HG03354 (cell line): ENCODE data around the gene CYCS.
"Not testable (repeated sequence)": the region's sequence is repeated elsewhere in the genome, so short reads cannot be mapped to it uniquely, and the experiment has no call there.

Experiments used
- ATAC-seq: cut with Tn5 transposase; IDR thresholded peaks from one replicate; pipeline ENCODE4 v1.9.1; 2021; ENCODE audit warnings: mild to moderate bottlenecking; ENCODE audit not compliant: unreplicated experiment, poor library complexity, severe bottlenecking

CYCS gene

DNA sequence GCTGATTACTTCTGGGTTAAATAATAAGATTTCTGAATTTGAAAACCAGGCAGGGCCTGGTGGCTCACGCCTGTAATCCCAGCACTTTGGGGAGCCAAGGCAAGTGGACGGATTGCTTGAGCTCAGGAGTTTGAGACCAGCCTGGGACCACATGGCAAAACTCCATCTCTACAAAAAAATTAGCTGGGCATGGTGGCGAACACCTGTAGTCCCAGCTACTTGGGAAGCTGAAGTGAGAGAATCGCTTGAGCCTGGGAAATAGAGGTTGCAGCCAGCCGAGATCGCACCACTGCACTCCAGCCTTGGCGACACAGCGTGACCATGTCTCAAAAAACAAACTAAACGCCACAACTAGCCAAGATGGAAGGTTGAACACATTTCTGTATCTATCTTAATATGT lies 3.5 kb downstream of the CYCS start:
- ATAC-seq = no peak

DNA sequence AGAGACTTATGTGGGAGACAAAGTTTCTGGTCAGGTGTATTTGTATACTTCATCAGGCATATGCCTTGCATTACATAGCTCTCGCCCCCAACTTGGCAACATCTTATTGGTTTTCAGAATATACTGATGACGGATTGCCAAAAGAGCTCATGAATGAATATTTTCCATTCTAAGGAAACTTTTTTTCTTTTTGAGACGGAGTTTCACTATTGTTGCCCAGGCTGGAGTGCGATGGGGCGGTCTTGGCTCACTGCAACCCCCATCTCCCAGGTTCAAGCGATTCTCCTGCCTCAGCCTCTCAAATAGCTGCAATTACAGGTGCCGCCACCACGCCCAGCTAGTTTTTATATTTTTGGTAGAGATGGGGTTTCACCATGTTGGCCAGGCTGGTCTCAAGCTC lies 6.0 kb downstream of the CYCS start:
- no peak for ATAC-seq

- ATAC-seq = peak; percentile 35
Measured at GRCh38 chr7:25118048-25118753, 6.9 kb downstream of the CYCS start.

DNA sequence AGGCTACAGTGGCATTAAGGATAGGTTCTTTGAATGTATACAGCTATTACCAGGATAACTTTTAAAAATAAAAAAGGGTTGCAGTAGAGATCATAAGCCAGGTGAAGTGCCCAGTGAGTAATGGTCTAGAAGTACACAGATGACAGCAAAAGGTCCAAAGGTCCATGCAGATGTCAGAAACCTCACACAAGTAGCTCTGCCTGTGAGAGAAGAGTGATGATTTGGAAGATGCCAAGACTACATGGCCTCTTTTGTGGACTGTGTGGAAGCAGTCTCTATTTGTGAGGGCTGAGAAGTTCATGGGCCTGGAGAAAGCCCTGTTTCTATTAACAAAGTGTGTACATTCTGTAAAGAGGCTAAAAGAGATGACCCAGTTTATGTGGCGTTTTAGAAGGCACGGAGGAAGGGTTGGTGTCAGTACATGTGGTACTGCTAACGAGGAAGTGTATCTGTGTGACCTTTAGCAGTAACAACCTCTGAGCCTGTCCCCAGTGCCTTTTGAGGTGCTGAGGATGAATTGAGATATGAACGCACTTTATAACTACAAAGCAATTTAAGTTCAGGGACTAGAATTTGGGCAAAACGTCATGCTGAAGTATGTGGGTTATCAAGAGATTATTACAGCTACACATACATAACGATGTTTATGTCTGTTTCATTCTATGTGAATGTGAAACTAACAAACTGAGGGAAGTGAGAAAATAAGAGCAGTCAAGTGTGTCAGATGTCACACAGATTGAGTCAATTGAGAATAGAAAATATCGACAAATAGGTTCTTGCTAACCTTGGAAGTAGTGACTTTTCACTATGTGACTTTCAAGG lies 7.6 kb downstream of the CYCS start:
- peak; percentile 90 for ATAC-seq

GRCh38 chr7:25116621-25117020 lies 8.4 kb downstream of the CYCS start:
- no peak for ATAC-seq

GRCh38 chr7:25110514-25110913 lies 14.5 kb downstream of the CYCS start:
- ATAC-seq = not testable (repeated sequence)

DNA sequence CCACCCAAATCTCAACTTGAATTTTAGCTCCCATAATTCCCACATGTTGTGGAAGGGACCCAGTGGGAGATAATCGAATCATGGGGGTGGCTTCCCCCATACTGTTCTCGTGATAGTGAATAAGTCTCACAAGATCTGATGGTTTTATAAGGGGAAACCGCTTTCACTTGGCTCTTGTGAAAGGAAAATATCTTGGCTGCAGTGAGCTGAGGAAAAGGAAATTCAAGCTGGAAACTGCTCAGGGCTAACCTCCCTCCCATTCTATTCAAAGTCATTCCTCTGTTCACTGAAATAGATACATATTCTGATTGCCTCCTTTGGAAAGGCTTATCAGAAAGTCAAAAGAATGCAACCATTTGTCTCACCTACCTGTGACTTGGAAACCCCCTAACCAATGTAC lies 15.8 kb downstream of the CYCS start:
- ATAC-seq = no peak

DNA sequence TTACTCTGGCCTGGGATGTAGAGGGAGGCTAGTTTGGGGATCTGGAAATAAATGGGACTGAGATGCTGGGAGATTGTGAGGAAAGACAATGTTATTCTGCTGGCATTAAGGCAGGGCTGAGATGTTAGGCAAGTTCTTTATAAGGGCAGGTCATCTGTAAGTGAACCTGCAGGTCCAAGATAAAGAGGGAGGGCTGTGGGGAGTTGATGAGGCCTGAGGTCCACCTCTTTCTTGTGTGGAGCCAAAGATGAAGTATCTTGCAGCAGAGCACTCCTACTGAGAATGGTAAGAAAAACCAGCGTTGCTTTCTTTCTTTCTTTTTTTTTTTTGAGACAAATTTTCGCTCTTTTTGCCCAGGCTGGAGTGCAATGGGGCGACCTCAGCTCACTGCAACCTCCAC lies 19.1 kb downstream of the CYCS start:
- ATAC-seq = no peak

DNA sequence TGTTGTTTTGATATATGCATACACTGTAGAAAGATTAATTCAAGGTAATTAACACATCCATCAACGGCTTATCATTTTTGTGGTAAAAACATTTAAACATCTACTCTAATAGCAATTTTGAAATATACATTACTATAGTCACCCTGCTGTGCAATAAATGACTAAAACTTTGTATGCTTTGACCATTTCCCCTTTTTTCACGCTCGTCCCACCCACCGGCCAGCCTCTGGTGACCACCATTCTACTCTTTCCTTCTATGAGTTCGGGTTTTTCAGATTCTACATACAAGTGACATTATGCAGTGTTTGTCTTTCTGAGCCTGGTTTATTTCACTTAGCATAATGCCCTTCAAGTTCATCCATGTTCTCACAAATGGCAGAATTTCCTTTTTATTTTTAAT lies 21.3 kb downstream of the CYCS start:
- no peak for ATAC-seq

DNA sequence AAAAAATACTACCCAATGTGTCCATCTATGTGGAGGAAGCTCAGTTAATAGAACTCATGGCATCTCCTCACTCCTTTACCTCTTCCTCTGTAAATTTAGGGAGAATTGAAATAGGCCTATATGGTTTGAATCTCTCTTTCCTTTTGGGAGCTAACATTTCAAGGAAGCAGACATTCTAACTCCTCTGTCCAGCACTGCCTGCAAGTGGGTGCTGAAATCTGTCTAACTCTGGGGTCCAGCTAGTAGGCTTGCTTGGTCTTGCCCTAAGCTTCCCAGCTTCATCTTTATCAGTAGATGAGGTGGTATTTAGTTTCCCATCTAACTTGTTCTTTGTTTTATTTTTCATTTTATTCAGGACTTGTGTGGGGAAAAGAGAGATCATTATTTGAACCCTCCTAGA lies 23.2 kb downstream of the CYCS start:
- no peak for ATAC-seq

DNA sequence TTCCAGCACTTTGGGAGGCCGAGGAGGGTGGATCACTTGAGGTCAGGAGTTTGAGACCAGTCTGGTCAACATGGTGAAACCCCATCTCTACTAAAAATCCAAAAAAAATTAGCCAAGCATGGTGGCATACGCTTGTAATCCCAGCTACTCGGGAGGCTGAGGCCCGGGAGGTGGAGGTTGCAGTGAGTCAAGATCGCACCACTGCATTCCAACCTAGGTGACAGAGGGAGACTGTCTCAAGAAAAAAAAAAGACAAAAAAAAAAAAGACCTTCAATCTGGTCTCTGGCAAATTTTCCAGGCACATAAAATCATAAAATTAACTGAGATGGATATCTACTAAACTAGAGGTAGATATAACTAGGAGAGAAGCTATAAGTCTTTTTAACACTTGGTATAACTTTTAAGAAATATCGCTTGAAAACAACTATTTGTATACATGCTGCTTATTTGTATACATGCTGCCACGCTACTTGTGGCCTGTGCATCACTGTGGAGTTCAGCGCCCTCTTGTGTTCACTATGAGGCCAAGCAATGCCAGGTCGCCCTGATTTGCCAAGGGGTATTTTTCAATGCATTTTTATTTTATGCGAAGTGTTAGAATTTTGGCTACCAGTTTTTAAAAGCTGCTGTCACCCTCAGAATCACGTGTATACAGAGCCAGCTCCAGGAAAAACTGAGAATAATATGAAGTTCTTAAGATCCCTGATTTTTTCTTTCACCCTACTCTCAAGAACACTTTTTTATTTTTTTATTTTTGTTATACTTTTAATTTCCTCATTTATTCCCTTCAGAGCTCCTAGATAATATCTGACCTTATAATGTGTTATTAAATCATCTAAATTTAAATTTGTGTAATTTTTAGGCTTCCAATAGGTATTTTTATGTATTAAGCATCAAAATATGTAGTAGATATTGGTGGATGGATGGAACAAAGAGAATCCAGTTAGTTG lies 26.7 kb downstream of the CYCS start:
- ATAC-seq = peak; percentile 80

DNA sequence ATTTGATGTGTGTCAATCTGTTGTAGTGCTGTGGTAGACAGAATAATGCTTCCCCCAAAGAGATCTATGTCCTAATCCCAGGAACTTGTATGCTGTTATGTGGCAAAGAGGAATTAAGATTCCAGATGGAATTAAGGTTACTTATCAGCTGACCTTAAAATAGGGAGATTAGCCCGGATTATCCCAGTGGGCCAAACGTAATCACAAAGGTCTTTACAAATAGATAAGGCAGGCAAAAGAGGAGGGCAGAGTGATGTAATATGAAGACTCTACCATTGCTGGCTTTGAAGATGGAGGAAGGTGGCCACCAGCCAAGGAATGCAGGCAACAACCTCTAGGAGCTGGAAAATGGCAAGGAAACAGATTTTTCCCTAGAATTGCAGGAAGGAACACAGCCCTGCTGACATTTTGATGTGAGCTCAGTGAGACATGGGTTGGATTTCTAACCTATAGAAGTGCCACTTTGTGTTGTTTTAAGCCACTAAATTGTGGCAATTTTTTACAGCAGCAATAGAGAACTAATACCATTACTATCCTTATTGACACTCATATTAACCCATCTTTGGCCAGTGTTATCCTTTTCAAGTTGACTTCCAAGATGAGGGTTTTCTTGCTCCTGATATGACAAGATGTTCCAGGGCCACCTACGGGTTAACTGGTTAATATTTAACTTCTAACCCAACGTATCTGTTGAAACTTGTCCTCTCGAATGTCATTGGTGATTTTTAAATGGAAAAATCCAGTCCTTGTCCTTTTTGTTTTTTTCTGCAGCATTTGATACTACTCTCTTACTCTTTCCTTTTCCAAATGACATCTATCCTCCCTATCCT lies 29.3 kb downstream of the CYCS start:
- ATAC-seq = no peak

DNA sequence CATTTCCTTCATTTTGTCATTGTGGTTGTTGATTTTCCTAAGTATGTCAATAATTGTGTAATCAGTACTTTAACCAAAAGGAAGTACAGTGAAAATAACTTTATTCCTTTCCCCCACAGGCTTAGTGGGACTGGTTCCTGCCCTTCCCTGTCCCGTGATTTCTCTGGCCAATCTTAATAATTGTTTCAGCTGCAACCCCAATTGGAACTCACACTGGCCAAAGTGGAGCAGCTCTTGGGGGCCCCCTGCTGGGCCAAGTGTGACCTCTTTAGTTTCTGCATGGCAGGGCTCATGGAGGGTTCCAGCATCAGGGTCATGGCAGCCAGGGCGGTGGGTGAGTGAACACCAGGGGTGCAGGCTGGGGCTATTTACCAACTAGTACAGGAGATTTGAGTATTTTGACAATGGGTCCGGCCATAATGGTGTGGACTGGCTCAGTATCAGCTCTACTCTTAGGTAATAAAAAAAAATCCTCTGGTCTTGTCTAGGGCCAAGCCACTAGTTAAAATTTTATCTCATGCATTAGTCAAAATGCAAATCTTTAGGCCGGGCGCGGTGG lies 31.7 kb downstream of the CYCS start:
- ATAC-seq = peak; percentile 75

- ATAC-seq = no peak
Measured at GRCh38 chr7:25091779-25092178, 33.3 kb downstream of the CYCS start.

- ATAC-seq = no peak
Measured at GRCh38 chr7:25091176-25091575, 33.9 kb downstream of the CYCS start.

GRCh38 chr7:25090374-25090773 lies 34.7 kb downstream of the CYCS start:
- no peak for ATAC-seq

DNA sequence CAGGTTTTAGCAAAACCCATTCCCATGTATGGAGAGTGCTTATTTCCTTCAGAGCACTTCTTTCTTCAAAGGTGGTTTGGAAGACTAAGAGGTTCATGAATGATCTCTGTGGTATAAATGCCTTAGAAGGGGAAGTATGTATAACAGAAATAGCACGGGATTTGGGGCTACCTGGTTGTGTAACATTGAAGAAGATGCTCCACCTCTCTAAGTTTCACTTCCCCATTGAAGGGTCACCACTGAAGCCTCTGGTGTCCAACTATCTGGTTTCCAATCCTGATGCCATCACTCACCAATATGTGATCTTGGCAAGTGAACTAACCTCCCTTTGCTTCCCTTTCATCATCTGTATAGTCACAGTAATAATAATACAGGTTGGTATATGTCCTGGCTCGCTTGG lies 37.2 kb downstream of the CYCS start:
- ATAC-seq = peak; percentile 96

- ATAC-seq = no peak
Measured at GRCh38 chr7:25084821-25085220, 40.2 kb downstream of the CYCS start.

DNA sequence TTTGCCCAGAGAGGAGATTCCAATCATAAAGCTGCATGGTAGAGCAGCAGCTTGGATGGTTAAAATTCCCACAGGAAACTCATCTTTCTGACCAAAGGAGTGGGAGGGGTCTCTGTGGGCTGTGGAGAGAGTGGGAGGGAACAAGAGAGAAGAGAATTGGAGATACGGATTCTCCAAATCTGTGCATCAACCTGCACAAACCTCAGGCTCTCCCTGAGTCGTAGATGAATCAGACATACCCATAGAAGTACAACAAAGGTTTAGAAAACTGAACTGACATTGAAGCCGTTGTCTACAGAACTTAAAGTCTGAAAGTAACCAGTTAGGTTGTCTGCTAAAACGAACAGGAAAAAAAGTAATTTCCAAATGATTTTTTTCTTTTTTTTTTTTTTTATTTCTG lies 41.9 kb downstream of the CYCS start:
- no peak for ATAC-seq
